GM19468 (cell line): ENCODE results near the gene CDPF1.

Source experiments
- ATAC-seq: cut with Tn5 transposase; IDR thresholded peaks from one replicate; pipeline ENCODE4 v1.9.1; 2021; ENCODE audit warnings: mild to moderate bottlenecking, moderate library complexity, moderate number of reproducible peaks; ENCODE audit not compliant: unreplicated experiment; ENCODE audit errors: extremely low read depth

CDPF1 gene

DNA sequence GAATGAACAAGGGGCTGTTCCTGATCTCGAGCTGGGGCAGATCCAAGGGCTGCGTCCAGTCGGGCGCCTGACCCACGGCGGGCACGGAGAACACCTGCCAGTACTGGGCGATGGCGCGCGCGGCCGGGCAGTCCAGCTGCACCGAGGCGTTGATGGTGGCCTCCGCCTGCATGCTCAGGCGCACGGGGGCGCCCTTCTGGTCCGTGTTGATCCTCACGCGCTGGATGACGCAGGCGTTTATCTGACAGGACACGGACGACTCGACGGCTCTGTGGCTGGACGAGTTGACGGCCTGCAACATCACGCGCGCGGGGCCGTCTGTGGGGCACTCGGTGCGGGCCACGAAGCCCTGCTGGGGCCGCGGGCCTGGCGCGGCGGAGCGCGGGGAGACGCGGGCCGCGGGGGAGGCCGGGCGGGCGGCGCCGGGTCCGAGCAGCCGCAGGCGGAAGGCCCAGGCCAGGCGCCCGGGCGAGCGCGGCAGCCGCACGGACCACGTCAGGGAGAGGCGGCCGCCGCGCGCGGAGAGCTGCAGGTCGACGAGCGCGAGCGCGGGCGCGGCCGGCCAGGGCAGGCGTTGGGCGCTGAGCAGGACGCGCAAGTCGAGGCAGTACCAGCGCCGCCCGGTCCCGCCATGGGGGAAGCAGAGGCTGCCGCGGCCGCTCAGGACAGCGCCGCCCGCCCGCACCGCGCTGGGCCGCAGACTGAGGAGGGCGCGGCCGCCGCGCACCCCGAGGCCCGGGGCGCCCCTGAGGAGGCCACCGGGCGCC is 12.5 kb upstream of the CDPF1 start:
- ATAC-seq, result no peak

DNA sequence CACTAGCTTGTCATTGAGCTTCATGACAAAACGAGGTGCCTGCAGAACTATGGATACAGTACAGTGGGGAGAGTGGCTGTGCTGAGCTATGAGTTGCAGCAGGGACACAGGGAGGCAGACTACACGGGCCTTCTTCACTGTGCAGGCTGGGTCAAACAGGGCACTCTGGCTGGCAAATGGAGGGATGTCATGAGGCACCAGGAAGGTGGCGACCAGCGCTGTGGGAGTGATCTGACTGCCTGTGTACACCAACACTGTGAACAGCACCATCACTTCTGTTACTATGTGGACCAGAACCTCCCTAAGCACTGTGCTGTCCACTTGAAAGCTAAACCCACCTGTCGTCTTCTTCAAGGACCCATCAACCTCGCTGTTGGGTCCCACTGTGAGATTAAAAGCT is 9.9 kb upstream of the CDPF1 start:
- ATAC-seq, result no peak

DNA sequence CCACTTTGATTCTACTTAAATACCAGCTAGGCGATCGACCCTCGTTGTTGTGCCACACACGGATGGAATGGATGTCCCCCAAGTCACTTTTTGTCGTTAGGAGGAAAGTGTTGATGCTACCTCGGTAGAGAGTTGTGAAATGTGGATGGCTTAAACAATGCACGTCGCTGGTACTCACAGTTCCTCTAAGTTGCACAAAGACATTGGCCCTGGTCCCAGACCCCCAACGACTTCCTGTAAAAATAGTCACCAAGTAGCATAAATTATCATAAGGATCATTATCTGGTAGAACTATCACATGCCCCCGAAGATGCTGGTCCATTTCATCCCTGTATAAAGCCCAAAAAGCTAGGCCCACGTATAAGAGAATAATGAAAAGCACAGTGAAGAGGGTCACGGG is 9.3 kb upstream of the CDPF1 start:
- ATAC-seq, result no peak

DNA sequence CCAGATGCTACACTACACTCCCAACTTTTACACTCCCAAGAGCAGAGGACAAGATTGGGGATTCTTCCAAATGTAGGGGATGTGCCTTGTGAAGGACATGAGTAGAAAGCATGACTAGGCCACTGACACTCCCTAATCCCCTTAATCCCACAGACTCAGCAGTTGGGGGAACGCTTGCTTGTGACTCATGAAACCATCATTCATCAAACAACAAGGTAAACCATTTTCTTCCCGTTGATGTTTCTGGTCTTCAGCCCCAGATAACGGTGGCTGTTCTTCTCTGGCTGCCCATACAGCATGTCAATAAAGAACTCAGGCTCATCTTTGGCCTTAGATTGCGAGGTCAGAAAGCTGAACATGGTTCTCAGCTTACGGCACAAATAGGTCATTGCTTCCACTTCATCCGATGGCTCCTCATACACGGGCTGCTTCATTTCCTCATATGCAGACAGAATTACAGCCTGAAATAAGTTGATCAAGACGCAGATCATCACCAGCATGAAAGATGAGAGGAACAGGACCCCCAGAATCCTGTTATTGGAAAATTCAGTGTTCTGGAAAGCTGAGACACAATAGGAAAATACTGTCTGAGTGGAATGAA is 6.4 kb upstream of the CDPF1 start:
- ATAC-seq, result no peak

DNA sequence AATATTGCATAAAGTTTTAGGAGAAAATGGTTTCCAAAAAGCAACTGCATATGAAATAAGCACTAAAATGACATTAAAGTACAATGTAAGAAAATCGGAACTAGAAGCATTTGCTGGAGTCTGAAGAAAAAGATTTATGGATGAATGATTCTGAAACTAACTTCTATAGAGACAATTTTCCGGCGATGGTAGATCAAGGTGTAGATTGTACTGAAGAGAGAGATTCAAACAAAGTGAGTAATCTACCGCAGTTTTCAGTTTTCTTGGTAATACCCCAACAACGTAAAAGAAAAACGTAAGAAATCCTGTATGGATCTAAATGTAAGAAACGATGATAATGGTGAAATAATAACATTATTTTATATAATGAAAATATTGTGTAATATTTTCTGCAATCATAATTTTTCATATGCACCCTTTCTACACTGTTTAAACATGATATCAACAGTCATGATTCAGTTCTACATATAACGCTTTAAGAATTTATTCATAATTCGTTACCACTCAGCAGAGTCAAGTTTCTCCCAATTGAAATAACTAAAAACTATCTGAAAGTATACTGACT is 1.8 kb upstream of the CDPF1 start:
- no peak for ATAC-seq

DNA sequence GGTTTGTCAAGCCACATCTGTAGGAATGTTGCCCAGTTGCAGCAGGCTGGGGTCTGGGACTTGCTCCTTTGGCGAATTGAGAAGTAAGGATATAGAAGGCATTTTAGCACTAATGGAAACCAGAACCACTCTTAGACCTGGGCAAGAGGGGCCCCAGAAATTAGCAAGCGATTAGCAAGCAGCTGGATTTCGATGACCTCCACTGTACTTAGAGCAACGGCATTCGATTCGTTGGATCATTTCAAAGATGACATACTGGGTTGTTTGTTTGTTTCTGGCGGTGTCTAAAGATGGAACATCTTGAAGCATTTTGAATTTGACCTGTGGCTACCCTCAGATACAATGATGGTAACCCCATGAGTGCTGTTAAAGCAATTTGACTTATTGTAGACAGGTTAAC is 1.2 kb upstream of the CDPF1 start:
- no peak for ATAC-seq

DNA sequence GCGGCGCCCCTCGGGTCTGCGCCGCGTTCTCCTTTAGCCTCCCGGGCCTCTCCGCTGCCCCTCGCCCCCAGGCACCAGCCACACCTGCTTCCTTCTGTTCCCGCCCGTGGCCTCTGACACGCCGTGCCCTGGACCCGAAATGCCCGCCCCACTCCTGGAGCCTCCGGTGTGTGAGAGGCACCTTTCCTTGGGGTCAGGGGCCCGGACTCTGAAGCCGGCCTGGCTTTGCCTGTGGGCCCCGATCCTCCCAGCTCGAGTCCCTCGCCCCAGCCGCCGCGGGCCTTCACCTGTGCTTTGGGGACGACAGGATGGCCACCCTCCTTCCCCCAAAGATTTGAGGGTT is 661 bp upstream of the CDPF1 start:
- ATAC-seq, result no peak

DNA sequence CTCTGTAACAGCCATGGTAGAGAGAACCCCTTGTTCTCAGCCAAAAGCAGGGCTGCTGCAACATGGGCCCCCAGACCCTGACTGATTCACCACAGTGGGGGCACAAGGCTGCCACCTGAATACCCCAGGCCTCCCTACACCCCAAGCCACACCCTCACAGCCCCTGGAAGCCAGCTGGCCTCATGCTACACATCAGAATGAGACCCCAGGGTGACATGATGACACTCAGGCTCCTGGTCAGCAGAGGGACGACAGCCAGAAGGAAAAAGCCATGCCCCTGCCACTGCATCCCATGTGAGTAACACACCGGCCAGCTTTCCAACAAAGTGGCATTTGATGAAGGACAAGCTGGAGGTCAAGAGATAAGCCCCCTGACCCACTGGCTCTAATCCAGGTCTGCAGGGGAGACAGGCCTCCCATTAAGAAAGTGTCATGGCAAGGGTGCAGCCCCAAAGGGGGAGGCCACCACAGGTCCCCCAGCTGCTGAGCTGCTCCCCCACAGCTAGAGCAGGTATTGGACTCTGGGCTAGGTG is 2.6 kb downstream of the CDPF1 start:
- ATAC-seq, result no peak

DNA sequence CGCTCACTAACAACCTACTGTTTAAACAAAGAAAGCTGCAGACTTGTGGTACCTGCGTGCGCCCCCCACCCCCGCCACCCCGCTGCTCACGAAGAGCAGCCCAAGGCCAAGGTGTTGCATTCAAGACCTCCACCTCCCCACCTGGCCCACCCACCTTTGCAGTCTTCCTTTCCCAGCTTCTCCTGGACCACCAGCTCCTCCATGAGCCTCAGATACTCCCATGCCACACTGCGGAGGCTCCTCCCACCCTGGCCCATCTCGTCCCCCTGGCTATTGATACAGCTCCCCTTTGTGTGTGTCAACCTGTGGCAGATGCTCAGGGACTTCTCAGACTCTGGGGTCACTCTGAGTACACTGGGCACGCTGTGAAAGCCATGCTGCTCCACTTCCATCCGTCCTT is 3.9 kb downstream of the CDPF1 start:
- no peak for ATAC-seq

DNA sequence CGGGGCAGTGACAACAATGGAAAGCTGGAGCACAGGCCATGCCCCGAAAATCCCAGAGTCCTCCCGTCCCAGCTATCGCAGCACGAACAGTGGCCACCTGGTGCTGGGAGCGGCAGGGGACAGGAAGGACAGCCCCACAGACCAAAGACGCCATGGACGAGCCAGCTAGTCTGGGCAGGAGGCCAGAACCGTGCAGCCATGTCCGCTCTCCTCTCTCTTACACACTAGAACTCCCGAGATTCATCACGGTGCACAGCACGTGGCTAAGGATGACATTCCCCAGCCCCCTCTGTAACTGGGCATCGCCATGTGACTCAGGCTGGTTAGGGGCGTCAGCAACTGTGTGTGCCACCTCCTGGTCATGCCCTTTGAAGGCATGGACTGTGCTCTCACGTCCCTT is 4.6 kb downstream of the CDPF1 start:
- ATAC-seq, result no peak

DNA sequence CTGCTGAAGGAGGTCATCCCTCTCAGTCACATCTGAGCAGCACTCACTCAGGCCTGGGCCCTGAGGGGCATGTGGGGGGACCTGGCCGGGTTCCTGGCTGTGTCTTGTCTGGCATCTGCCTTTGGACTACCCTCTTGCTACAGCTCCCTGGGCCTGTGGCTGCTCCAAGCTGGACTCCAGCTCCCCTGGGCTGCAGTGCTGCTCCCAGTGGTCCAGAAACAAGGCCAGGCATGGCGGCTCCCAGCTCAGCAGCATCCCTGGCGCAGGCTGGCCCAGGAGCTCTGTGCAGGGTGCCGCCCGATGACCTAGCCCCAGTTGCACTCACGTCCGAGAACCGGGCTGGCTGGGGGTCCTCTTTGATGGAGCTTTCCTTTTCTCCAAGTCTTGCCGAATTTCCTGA is 5.3 kb downstream of the CDPF1 start:
- ATAC-seq, result no peak

DNA sequence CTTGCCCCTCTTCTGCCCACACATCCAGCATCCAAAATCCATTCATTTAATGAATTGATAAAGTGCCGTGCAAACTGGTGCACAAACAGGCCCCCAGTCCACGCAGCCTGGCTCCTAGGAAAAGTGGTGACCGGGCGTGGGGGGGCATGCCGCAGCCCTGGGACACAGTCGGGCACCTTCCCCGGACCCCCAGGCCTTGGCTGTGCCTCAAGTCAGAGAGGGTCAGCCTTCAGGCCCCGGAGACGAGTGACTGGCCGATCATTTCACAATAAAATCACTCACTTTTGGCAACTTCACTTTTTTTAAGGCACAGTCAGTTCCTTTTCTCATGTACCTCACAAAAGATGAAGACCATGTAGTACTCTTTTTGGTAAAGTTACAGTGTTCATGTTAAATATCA is 8.0 kb downstream of the CDPF1 start:
- ATAC-seq, result no peak

DNA sequence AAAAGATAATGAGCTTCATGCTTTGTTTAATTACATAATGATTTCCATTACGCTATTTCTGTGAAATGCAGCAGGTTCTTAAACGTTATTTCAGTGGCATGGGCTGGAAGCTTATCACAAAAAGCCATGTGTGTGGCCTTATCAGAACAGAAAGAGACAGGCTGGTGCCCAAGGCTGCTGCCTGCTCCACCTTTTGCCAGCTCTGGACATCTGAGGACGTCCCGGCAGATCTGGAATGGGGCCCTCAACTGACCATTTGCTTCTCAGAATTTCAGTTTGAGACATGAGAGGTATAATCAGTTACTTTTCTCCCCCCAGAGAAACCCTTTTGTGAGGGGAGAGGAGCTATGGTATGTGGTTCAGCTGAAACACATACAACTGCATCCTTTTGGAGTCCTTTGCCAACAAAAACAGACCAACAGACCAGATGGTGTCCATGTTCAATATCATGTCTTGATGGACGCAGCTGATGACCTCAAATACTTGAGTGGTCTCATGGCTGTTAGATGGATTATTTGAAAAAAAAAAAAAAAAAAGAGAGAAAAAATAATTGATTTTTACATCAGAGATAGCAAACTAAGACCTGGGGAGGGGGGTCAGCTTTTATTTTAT is 8.6 kb downstream of the CDPF1 start:
- no peak for ATAC-seq

DNA sequence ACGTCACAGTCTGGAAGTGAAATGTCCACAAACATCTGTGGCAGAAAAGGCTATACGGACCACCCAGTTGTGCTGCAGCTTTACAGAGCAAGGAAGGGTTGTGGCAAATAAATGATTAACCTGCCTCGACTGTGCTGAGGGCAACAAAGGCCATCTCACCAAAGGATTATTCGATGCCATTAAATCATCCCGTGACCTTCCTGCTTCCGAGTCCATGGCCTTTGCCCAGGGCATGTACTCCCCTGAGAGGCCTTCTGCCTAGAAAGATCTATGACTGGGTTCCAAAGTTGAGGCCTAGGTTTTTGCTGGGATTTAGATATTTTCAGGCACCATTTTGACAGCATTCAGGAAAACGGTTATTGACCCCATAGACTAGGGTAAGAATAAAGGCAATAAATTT is 9.2 kb downstream of the CDPF1 start:
- no peak for ATAC-seq

DNA sequence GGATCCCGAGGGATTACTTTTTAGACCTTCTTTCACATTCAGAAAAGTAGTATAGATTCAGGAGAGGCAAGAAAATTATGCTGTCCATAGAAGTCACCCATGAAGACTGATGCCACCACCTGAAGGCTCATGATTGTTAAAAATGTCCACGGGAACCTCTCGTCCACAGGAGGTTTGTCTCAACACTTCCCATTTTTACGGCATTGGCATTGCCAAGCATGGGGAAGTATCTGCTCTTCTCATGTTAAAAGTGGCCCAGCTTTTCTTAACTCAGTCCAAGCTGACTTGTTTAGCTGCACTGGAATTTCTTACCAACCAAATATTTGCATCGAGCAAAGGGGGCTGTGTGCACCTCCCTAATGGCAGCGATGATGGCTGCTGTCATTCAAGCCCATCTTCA is 9.6 kb downstream of the CDPF1 start:
- no peak for ATAC-seq

DNA sequence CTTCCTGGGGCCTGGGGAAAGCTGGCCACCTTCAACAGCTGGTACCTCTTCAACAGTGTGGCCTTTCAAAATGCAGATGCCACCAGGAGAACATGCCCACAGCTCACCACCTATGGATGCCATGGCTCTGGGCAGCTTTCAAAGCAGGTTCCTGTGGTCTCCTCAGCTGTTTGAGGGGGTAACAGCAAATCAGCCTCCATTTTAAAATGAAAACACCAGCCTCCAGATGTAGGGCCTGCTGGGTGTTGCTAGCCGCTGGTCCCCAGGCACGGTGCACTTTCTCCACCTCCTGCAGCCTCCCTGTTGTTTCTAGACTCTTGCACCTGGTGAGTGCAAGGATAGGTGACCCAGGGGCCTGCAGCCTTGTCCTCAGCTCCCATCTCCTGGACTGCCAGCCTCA is 10.0 kb downstream of the CDPF1 start:
- ATAC-seq, result no peak

DNA sequence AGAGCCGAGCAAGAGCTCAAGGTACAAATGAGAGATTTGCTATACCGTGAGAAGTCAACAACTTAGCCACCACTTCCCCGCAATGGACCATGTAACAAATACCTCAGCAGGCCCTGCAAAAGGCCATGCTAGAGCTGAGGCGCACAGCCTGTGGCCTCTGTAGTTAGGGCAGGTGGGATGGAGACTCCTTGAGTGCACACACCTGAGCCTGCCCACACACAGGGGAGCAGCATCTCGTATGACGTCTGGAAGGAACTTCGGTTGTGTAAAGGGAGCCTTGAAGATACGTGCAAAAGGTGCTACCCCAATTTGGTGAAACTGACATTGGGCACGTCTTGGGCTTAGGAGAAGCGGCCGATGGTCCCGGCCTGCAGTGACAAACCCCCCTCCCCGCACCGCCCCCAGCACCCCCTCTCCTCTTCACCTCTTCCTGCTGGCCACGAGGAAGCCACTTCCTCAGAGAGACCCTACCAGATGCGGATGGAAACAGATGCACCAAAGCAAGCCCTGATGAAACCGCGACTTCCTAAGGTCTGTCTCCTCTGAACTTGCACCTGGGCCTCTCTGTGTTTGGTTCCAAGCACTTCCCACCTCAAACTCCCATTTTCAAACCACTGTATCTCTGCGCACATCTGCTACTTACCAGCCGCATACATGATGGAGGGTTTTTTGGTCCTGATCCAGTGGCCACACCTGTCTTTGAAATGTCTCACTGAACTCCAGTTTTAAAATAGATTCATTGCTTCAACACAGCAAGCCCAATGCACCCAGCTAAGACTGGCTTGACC is 10.6 kb downstream of the CDPF1 start:
- ATAC-seq, result no peak

DNA sequence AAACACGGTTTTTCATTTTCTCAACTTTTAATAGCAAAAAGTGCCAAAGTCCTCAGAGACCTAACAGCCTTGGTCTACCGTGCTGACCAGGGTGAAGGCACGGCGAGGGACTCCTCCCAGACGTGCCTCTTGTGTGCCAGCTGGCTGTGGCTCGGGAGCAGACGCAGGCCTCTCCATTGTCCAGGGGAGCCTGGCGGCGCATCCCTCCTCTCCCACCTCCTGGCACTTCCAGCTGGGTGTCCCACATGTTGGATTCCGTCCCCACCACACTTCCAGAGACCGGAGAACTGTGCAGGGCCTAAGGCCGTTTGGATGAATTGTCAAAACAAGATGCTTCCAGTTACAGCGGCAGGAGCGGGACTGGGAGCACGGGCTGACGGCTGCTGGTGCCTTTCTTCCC is 11.6 kb downstream of the CDPF1 start:
- no peak for ATAC-seq

DNA sequence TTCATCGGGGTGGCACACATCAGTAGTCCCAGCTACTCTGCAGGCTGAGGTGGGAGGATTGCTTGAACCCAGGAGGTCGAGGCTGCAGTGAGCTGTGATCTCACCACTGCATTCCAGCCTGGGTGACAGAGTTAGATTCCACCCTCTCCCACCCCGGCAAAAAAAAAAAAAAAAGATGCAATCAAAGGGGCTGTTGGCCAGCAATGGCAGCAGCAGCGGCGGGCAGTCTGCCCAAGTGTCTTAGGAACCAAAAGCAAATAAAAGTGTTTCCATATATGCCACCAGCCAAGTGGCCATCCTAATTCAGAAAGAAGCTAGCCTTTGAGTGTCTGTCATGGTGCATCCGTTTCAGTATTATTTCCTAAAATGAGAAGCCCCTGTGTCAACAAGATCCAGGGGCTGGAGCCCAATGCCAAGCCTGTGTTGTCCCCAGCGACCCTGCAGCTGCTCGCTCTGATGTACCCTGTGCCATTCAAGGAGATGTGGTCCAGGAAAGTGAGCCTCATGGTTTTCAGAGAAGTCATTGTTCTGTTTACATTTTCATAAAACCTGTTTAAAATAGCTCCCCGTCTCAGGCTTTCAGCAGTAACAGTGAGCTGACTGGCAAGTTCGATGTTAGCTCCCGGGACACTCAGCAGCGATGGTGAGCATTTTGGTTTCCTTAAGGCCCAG is 12.5 kb downstream of the CDPF1 start:
- ATAC-seq, result no peak

DNA sequence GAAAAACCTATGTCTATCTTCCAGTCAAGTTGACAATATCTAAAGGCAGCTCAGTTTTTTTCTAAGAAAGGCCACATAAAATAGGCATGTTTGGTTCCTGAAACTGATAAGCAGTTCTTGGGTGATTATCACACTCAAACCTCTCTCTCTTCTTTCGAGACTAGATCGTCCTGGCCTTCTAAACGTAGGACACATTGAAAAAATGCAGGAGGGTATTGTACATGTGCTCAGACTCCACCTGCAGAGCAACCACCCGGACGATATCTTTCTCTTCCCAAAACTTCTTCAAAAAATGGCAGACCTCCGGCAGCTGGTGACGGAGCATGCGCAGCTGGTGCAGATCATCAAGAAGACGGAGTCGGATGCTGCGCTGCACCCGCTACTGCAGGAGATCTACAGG is 15.1 kb downstream of the CDPF1 start:
- no peak for ATAC-seq
